ENCODE data around the gene ADRA1B.

Gene ADRA1B

GRCh38 chr5:159902444-159903121, 13.7 kb upstream of the ADRA1B start:
- DNase-seq, result no peak

- no peak for DNase-seq
Observed at GRCh38 chr5:159903131-159903530, 13.2 kb upstream of the ADRA1B start.

- no peak for DNase-seq
Observed at GRCh38 chr5:159904874-159905273, 11.4 kb upstream of the ADRA1B start.

- DNase-seq, result no peak
Observed at GRCh38 chr5:159905496-159905895, 10.8 kb upstream of the ADRA1B start.

GRCh38 chr5:159906463-159906862, 9.8 kb upstream of the ADRA1B start:
- no peak for DNase-seq

GRCh38 chr5:159906943-159907342, 9.3 kb upstream of the ADRA1B start:
- DNase-seq, result no peak

- DNase-seq, result no peak
Observed at GRCh38 chr5:159907689-159908590, 8.3 kb upstream of the ADRA1B start.

- no peak for DNase-seq
Observed at GRCh38 chr5:159908591-159908940, 7.7 kb upstream of the ADRA1B start.

- DNase-seq, result no peak
Observed at GRCh38 chr5:159909126-159909525, 7.2 kb upstream of the ADRA1B start.

GRCh38 chr5:159910207-159910842, 6.0 kb upstream of the ADRA1B start:
- DNase-seq, result no peak

- DNase-seq, result no peak
Observed at GRCh38 chr5:159910843-159911229, 5.4 kb upstream of the ADRA1B start.

GRCh38 chr5:159911349-159911748, 4.9 kb upstream of the ADRA1B start:
- DNase-seq, result no peak

- DNase-seq, result no peak
Observed at GRCh38 chr5:159912033-159912800, 4.1 kb upstream of the ADRA1B start.

- DNase-seq, result no peak
Observed at GRCh38 chr5:159913048-159913447, 3.2 kb upstream of the ADRA1B start.

- DNase-seq, result no peak
Observed at GRCh38 chr5:159913501-159913900, 2.8 kb upstream of the ADRA1B start.

- no peak for DNase-seq
Observed at GRCh38 chr5:159916841-159917761, 819 bp downstream of the ADRA1B start.

GRCh38 chr5:159917994-159918393, 1.7 kb downstream of the ADRA1B start:
- no peak for DNase-seq

GRCh38 chr5:159921721-159922120, 5.4 kb downstream of the ADRA1B start:
- no peak for DNase-seq

GRCh38 chr5:159923008-159923407, 6.7 kb downstream of the ADRA1B start:
- no peak for DNase-seq

GRCh38 chr5:159928122-159928909, 12.0 kb downstream of the ADRA1B start:
- no peak for DNase-seq

- DNase-seq, result no peak
Observed at GRCh38 chr5:159929176-159929575, 12.9 kb downstream of the ADRA1B start.

Measured in NCI-H2081 (cell line).